A549 (cell line): Measurements from ENCODE around the gene RCSD1.

Experiments
- CTCF ChIP-seq: fragments of >200 bp; sonication (Bioruptor Twin); formaldehyde crosslinking; IDR thresholded peaks from 3 replicates; pipeline ENCODE4 v1.5.1; 2016
- ELK1 ChIP-seq: fragments of 150-350 bp; IDR thresholded peaks from 2 replicates; pipeline ENCODE4 v1.6.1; 2014; ENCODE audit warnings: low read depth, mild to moderate bottlenecking, low read length
- EP300 ChIP-seq, 2 experiments: fragments of >200 bp; sonication (Bioruptor Twin); formaldehyde crosslinking; IDR thresholded peaks; 2 replicates in 1 of 2; 3 replicates in 1 of 2; pipeline ENCODE4 v1.6.1; 2016 to 2017
- FOXS1 ChIP-seq: fragments of 250-450 bp; sonication (Bioruptor Pico); IDR thresholded peaks from 2 replicates; pipeline ENCODE4 v1.5.0; 2020; ENCODE audit warnings: mild to moderate bottlenecking, moderate library complexity
- HMGXB4 ChIP-seq: fragments of 250-450 bp; sonication (Bioruptor Pico); IDR thresholded peaks from 2 replicates; pipeline ENCODE4 v1.5.0; 2021; ENCODE audit warnings: mild to moderate bottlenecking, moderate library complexity, borderline replicate concordance
- NR3C1 ChIP-seq: fragments of >200 bp; sonication (Bioruptor Twin); formaldehyde crosslinking; IDR thresholded peaks from 3 replicates; pipeline ENCODE4 v1.6.1; 2017
- POLR2A ChIP-seq: IDR thresholded peaks from 2 replicates; pipeline ENCODE4 v1.6.1; 2012; ENCODE audit warnings: mild to moderate bottlenecking, low read length
- TFCP2L1 ChIP-seq: fragments of 250-450 bp; sonication (Bioruptor Pico); IDR thresholded peaks from 2 replicates; pipeline ENCODE4 v1.5.0; 2021; ENCODE audit warnings: mild to moderate bottlenecking
- TF ChIP-seq, protein P1 (sequence below): fragments of 200-600 bp; sonication (generic); IDR thresholded peaks from 2 replicates; pipeline ENCODE4 v1.6.1; 2016; ENCODE audit warnings: antibody characterized with exemption, mild to moderate bottlenecking, moderate library complexity

GRCh38 chr1:167631386-167631935, 1.4 kb downstream of the RCSD1 start:
- no peak for TF ChIP-seq CTCF
- no peak for TF ChIP-seq HMGXB4
- no peak for TF ChIP-seq POLR2A
- no peak for TF ChIP-seq FOXS1 (CRISPR knock-in tag)
- no peak for TF ChIP-seq ELK1
- TF ChIP-seq, protein P1, sequence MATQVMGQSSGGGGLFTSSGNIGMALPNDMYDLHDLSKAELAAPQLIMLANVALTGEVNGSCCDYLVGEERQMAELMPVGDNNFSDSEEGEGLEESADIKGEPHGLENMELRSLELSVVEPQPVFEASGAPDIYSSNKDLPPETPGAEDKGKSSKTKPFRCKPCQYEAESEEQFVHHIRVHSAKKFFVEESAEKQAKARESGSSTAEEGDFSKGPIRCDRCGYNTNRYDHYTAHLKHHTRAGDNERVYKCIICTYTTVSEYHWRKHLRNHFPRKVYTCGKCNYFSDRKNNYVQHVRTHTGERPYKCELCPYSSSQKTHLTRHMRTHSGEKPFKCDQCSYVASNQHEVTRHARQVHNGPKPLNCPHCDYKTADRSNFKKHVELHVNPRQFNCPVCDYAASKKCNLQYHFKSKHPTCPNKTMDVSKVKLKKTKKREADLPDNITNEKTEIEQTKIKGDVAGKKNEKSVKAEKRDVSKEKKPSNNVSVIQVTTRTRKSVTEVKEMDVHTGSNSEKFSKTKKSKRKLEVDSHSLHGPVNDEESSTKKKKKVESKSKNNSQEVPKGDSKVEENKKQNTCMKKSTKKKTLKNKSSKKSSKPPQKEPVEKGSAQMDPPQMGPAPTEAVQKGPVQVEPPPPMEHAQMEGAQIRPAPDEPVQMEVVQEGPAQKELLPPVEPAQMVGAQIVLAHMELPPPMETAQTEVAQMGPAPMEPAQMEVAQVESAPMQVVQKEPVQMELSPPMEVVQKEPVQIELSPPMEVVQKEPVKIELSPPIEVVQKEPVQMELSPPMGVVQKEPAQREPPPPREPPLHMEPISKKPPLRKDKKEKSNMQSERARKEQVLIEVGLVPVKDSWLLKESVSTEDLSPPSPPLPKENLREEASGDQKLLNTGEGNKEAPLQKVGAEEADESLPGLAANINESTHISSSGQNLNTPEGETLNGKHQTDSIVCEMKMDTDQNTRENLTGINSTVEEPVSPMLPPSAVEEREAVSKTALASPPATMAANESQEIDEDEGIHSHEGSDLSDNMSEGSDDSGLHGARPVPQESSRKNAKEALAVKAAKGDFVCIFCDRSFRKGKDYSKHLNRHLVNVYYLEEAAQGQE, result no peak
- no peak for TF ChIP-seq EP300 (IDR thresholded peaks at IDR 0.05)
- TF ChIP-seq NR3C1, result no peak
- TF ChIP-seq TFCP2L1 (CRISPR knock-in tag), result no peak
